HG03432 (cell line): ENCODE results near the gene CCDC40.

Source experiments
- ATAC-seq: cut with Tn5 transposase; IDR thresholded peaks from one replicate; pipeline ENCODE4 v1.9.1; 2021; ENCODE audit warnings: mild to moderate bottlenecking, moderate library complexity; ENCODE audit not compliant: unreplicated experiment

Gene CCDC40

GRCh38 chr17:80129006-80129565 lies 92.6 kb downstream of the CCDC40 start:
- no peak for ATAC-seq

GRCh38 chr17:80130992-80131391 lies 94.5 kb downstream of the CCDC40 start:
- no peak for ATAC-seq

GRCh38 chr17:80132906-80133625 lies 96.6 kb downstream of the CCDC40 start:
- no peak for ATAC-seq

- no peak for ATAC-seq
Observed at GRCh38 chr17:80133626-80133970, 97.2 kb downstream of the CCDC40 start.

GRCh38 chr17:80137131-80137530 lies 100.7 kb downstream of the CCDC40 start:
- ATAC-seq: no peak

GRCh38 chr17:80138856-80139426 lies 102.5 kb downstream of the CCDC40 start:
- no peak for ATAC-seq

- ATAC-seq: no peak
Observed at GRCh38 chr17:80141463-80142165, 105.2 kb downstream of the CCDC40 start.

- no peak for ATAC-seq
Observed at GRCh38 chr17:80142929-80143328, 106.5 kb downstream of the CCDC40 start.

GRCh38 chr17:80145076-80146075 lies 108.9 kb downstream of the CCDC40 start:
- ATAC-seq: no peak

GRCh38 chr17:80146121-80147034 lies 109.9 kb downstream of the CCDC40 start:
- ATAC-seq: peak; percentile 20

- ATAC-seq: peak; percentile 84
Observed at GRCh38 chr17:80147035-80147822, 110.8 kb downstream of the CCDC40 start, which contains the start of gene EIF4A3. TSS of gene EIF4A3 (minus strand) at chr17:80147128. CDS start at chr17:80146961, 167 bp downstream.
